Endothelial cell of umbilical vein (primary cell): Measurements from ENCODE around the gene GCSH.

ENCODE experiments used
- GATA2 ChIP-seq: IDR thresholded peaks from 2 replicates; pipeline ENCODE4 v1.7.0; 2011; ENCODE audit warnings: low read depth, mild to moderate bottlenecking, moderate library complexity, mixed read lengths, low read length; ENCODE audit not compliant: insufficient read length, insufficient read depth
- POLR2A ChIP-seq: IDR thresholded peaks from 2 replicates; pipeline ENCODE4 v1.6.1; 2012; ENCODE audit warnings: low read depth, mild to moderate bottlenecking, control low read depth, low read length
- POLR2AphosphoS5 ChIP-seq: IDR thresholded peaks from 2 replicates; pipeline ENCODE4 v1.6.1; 2012; ENCODE audit warnings: low read depth, mild to moderate bottlenecking, control low read depth, low read length, moderate library complexity; ENCODE audit not compliant: insufficient read depth
- TF ChIP-seq, protein P1 (sequence below), 2 donors: IDR thresholded peaks; 1 replicate in 1 of 2; 2 replicates in 1 of 2; pipeline ENCODE4 v1.5.1; 2011; ENCODE audit warnings: low read length in 2 of 2, mild to moderate bottlenecking in 2 of 2, moderate library complexity in 2 of 2, control low read depth in 1 of 2, inconsistent platforms in 1 of 2, low read depth in 1 of 2; ENCODE audit not compliant: insufficient read depth in 1 of 2; ENCODE audit errors: extremely low read depth in 1 of 2

DNA sequence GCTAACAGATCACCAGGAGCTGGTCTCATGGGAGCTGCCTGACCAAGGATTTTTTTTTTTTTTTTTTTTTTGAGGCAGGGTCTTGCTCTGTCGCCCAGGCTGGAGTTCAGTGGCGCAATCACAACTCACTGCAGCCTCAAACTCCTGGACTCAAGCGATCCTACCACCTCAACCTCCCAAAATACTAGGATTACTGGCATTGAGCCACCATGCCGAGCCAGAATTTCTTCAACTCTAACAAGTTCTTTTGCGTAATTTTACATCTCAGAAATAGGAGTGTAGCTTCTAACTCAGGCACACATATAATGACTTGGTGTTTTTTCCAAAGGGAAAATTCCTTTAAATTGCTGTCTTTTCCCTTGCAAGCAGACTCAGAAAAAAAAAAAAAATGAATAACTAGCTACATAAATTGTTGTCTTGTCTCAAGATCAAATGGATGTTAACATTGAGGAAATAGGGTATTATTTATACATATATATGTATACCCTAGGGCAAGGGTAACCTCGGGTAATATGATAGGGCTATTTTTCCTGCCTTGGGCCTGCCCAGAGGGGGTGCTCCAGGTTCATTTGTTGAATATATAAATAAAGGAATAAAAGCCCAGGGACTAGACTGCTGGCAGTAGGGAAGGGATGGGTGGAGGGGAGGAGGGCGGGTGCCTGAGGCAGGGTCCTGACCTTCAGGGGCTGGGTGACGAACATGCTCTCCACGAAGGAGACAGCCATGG lies 42.8 kb upstream of the GCSH start:
- TF ChIP-seq, protein P1, sequence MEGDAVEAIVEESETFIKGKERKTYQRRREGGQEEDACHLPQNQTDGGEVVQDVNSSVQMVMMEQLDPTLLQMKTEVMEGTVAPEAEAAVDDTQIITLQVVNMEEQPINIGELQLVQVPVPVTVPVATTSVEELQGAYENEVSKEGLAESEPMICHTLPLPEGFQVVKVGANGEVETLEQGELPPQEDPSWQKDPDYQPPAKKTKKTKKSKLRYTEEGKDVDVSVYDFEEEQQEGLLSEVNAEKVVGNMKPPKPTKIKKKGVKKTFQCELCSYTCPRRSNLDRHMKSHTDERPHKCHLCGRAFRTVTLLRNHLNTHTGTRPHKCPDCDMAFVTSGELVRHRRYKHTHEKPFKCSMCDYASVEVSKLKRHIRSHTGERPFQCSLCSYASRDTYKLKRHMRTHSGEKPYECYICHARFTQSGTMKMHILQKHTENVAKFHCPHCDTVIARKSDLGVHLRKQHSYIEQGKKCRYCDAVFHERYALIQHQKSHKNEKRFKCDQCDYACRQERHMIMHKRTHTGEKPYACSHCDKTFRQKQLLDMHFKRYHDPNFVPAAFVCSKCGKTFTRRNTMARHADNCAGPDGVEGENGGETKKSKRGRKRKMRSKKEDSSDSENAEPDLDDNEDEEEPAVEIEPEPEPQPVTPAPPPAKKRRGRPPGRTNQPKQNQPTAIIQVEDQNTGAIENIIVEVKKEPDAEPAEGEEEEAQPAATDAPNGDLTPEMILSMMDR (IDR thresholded peaks at IDR 0.05; ENCODE audit: extremely low read depth in 1 of 2, insufficient read depth in 1 of 2, low read depth in 1 of 2, low read length in 2 of 2), result no peak
- no peak for TF ChIP-seq POLR2AphosphoS5
- TF ChIP-seq POLR2A, result no peak
- no peak for TF ChIP-seq GATA2
